Testis (tissue), 3 donors: ENCODE measurements around the gene NLGN4Y. TPM values are rescaled to one million over a fixed set of nuclear protein-coding genes. Genes with fewer than 3 reads are reported as not detected.

Experiments
- DNase-seq: peaks from one replicate; pipeline ENCODE4 v3.0.0-alpha.2; 2019
- H3K27ac ChIP-seq, 2 donors: fragments of 200-600 bp; sonication (generic); one replicate each; pipeline ENCODE4 v1.5.1; 2019
- H3K27me3 ChIP-seq: fragments of 200-600 bp; sonication (generic); one replicate; pipeline ENCODE4 v1.5.1; 2019
- H3K36me3 ChIP-seq: fragments of 200-600 bp; sonication (generic); one replicate; pipeline ENCODE4 v1.5.1; 2017; ENCODE audit warnings: low read depth; ENCODE audit errors: missing control alignments
- H3K4me1 ChIP-seq: fragments of 200-600 bp; sonication (generic); one replicate; pipeline ENCODE4 v1.5.1; 2019
- H3K4me3 ChIP-seq, 2 donors: fragments of 200-600 bp; sonication (generic); one replicate each; pipeline ENCODE4 v1.5.1; 2017 to 2019
- H3K9me3 ChIP-seq: fragments of 200-600 bp; sonication (generic); one replicate; pipeline ENCODE4 v1.5.1; 2017
- POLR2A ChIP-seq: fragments of 450-650 bp; IDR thresholded peaks from one replicate; pipeline ENCODE4 v1.6.1; 2017; ENCODE audit warnings: antibody characterized with exemption, mild to moderate bottlenecking, moderate library complexity
- WGBS, 2 donors: methylation state at CpG; one replicate each; pipeline ENCODE4 v1.1.5; 2018; 5-methylcytosine and 5-hydroxymethylcytosine counted together
- intact Hi-C: fragments of 100-400 bp; cut with DNase I; formaldehyde crosslinking; loops from one replicate; pipeline ENCODE4 v1.15.1; 2023; ENCODE audit warnings: low total_unique reads
- polyA plus RNA-seq: library from polyadenylated mRNA; stranded (reverse); fragments of 350-450 nt; fragmentation: Illumina TruSeq; extraction: RNeasy Lipid Tissue Mini Kit (QIAGEN cat#74804); gene quantifications from one replicate; pipeline ENCODE4 v1.2.3, GENCODE V29; 2014; ENCODE audit warnings: low read depth, low replicate concordance; ENCODE audit not compliant: insufficient read depth
- total RNA-seq, 2 donors: library from RNA; depleted of rRNA; stranded (reverse); fragments of >200 nt; gene quantifications; one replicate each; pipeline ENCODE4 v1.2.3, GENCODE V29; 2016
- TF ChIP-seq, protein P1 (sequence below), 3 experiments: fragments of 450-650 bp in 2 of 3; fragments of 200-600 bp in 1 of 3; sonication (generic) in 1 of 3; IDR thresholded peaks; one replicate each; pipeline ENCODE4 v1.5.1; 2016 to 2019; ENCODE audit warnings: antibody characterized with exemption in 3 of 3, mild to moderate bottlenecking in 2 of 3, moderate library complexity in 1 of 3

NLGN4Y gene
- total and polyA plus RNA-seq, 3 donors from 2014 or later: 1.1 to 8.5 (median 1.7) TPM

- no peaks in the 10 kb centered on the region for H3K9me3 ChIP-seq
- intact Hi-C loops: no loop called here
- no peak overlapping the region for H3K27ac ChIP-seq
- H3K4me1 ChIP-seq: no peaks in the 10 kb centered on the region
- no peak overlapping the region for H3K4me3 ChIP-seq
- TF ChIP-seq POLR2A: no peak
- TF ChIP-seq, protein P1, sequence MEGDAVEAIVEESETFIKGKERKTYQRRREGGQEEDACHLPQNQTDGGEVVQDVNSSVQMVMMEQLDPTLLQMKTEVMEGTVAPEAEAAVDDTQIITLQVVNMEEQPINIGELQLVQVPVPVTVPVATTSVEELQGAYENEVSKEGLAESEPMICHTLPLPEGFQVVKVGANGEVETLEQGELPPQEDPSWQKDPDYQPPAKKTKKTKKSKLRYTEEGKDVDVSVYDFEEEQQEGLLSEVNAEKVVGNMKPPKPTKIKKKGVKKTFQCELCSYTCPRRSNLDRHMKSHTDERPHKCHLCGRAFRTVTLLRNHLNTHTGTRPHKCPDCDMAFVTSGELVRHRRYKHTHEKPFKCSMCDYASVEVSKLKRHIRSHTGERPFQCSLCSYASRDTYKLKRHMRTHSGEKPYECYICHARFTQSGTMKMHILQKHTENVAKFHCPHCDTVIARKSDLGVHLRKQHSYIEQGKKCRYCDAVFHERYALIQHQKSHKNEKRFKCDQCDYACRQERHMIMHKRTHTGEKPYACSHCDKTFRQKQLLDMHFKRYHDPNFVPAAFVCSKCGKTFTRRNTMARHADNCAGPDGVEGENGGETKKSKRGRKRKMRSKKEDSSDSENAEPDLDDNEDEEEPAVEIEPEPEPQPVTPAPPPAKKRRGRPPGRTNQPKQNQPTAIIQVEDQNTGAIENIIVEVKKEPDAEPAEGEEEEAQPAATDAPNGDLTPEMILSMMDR (IDR thresholded peaks at IDR 0.05): no peak
- H3K36me3 ChIP-seq: no peaks in the 10 kb centered on the region
- H3K27me3 ChIP-seq: no peaks in the 10 kb centered on the region
- 61 to 75% methylated on average over 10 to 11 of the region's 11 CpGs for WGBS, 2 donors
- DNase-seq: no peak
These were observed 77.0 kb downstream of the NLGN4Y start for GRCh38 chrY:14601372-14601771.

DNA sequence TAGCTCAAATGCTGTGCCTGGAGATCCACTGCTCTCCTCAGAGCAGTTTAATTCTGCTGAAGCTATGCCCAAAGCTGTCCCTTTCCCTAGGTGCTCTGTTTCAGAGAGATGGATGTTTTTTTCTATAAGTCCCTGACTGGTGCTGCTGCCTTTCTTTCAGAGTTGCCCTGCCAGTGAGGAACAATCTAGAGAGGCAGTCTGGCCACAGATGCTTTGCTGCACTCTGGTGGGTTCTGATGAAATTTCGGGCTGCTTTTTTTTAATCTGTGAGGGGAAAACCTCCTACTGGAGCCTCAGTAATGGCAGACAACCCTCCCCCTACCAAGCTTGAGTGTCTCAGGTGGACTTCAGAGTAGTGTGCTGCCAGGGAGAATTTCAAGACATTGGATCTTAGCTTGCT lies 93.3 kb downstream of the NLGN4Y start:
- H3K4me1 ChIP-seq: no peaks in the 10 kb centered on the region
- no peak for TF ChIP-seq POLR2A
- TF ChIP-seq, protein P1 (IDR thresholded peaks at IDR 0.05): no peak
- H3K27me3 ChIP-seq: no peaks in the 10 kb centered on the region
- DNase-seq: no peak
- H3K36me3 ChIP-seq: no peaks in the 10 kb centered on the region
- WGBS, 2 donors: 93% methylated on average over 1 of the region's 1 CpG; no CpG with 5 or more reads in 1 of the 2 donors
- intact Hi-C loops: no loop called here
- no peak overlapping the region for H3K4me3 ChIP-seq
- H3K27ac ChIP-seq: no peak overlapping the region
- H3K9me3 ChIP-seq: no peaks in the 10 kb centered on the region

DNA sequence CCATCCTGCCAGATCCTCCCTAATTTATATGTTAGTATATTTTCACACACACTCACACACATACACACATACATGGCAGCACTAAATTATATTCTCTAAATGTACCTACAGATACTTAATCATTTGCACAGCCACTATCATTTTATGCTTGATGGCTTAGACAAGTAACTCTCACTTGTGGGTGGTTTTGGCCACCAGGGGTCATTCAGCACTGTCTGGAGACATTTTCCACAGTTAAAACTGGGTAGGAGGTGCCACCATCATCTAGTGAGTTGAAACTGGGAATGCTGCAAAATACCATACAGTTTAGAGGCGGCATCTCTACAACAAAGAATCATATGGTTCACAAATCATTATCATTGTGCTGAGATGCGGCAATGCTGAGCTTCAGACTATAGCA lies 94.2 kb downstream of the NLGN4Y start:
- 92 to 98% methylated on average over 2 of the region's 2 CpGs for WGBS, 2 donors

GRCh38 chrY:14628208-14628607 lies 103.9 kb downstream of the NLGN4Y start:
- no peak for TF ChIP-seq POLR2A
- TF ChIP-seq, protein P1 (IDR thresholded peaks at IDR 0.05): no peak
- H3K4me1 ChIP-seq: no peaks in the 10 kb centered on the region
- H3K27me3 ChIP-seq: no peaks in the 10 kb centered on the region
- H3K36me3 ChIP-seq: no peaks in the 10 kb centered on the region
- DNase-seq: no peak
- H3K9me3 ChIP-seq: no peaks in the 10 kb centered on the region
- 47 to 69% methylated on average over 6 of the region's 6 CpGs for WGBS, 2 donors
- no peak overlapping the region for H3K27ac ChIP-seq
- intact Hi-C loops: no loop called here
- H3K4me3 ChIP-seq: no peak overlapping the region

More for the DNA sequence above, 94.2 kb downstream of the NLGN4Y start:
- Histone ChIP-seq H3K27ac (no peak overlapping the region), H3K4me3 (no peak overlapping the region), H3K4me1 (no peaks in the 10 kb centered on the region), H3K27me3 (no peaks in the 10 kb centered on the region), H3K36me3 (no peaks in the 10 kb centered on the region), H3K9me3 (no peaks in the 10 kb centered on the region)
- no peak for TF ChIP-seq POLR2A
- TF ChIP-seq, protein P1 (IDR thresholded peaks at IDR 0.05): no peak
- intact Hi-C loops: no loop called here
- DNase-seq: no peak

DNA sequence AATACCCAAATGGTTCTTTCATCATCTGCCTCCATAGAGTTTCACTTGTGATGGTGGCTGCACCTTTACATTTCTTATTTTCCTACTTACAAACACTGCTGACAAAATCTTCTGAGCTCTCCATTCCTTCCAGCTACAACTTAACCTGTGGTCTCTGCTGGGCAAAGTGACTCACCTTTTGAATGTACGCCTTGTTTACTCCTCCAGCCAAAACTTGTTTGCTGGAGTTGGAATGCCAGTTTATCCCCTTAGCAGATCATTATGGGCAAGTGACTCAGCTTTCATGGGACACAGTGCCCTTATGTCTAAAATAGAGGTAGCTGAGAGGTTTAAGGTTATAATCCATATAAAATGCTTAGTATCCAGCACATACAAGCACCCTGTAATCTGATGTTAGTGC lies 107.3 kb downstream of the NLGN4Y start:
- TF ChIP-seq POLR2A: no peak
- TF ChIP-seq, protein P1 (IDR thresholded peaks at IDR 0.05): no peak
- Histone ChIP-seq H3K27me3 (no peaks in the 10 kb centered on the region), H3K4me1 (no peaks in the 10 kb centered on the region), H3K36me3 (no peaks in the 10 kb centered on the region), H3K27ac (no peak overlapping the region), H3K9me3 (no peaks in the 10 kb centered on the region), H3K4me3 (no peak overlapping the region)
- 71 to 79% methylated on average over 1 of the region's 1 CpG for WGBS, 2 donors
- intact Hi-C loops: no loop called here
- DNase-seq: no peak
